ENCODE results near the gene SIDT2.
"Not testable (repeated sequence)": the region's sequence is repeated elsewhere in the genome, so short reads cannot be mapped to it uniquely, and the experiment has no call there.

The SIDT2 gene

DNA sequence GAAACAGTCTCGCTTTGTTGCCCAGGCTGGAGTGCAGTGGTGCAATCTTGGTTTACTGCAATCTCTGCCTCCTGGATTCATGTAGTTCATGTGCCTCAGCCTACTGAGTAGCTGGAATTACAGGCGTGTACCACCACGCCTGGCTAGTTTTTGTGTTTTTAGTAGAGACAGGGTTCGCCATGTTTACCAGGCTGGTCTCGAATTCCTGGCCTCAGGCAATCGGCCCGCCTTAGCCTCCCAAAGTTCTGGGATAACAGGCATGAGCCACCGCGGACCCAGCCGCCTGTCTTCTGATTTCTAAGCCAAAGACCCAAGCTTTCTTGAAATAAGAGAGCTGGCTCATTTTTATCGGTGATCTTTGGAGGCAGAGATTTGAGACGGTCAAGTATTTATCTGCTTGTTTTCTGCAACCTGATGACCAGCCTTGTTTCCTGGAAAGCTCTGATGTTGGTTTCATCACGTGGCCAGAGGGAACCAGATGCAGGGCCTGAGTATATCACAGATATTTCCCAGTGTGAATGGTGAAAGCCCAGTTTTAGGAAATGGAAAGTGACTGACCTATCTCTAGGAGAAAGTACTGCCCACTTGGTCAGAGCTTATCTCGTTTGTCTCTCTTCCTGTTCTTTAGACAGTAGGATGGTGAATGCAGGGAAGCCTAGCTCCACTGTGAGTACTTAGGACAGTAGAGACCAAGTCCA is 5.7 kb upstream of the SIDT2 start:
- no peak for DNase-seq

DNA sequence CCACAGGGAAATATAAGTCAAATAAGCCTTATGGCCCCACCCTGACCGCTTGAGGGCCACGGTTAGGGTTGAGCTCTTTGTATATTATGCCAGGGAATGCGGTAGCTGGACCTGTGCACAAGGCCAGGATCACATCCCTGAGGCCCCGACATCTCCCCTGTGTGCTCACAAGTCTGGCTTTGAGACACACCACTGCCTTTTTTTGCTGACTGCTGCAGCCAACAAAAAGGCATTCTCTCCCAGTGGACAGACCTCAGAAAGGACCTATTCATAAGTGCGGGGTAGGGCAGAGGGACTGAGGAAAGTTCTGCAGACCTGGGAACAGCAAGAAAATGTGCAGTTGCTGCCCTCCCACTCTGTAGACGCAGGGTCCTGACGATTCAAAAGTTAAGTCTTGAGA is 3.4 kb upstream of the SIDT2 start:
- DNase-seq = peak in 5 of 14 donors; percentile 25 to 41 (median 38)

DNA sequence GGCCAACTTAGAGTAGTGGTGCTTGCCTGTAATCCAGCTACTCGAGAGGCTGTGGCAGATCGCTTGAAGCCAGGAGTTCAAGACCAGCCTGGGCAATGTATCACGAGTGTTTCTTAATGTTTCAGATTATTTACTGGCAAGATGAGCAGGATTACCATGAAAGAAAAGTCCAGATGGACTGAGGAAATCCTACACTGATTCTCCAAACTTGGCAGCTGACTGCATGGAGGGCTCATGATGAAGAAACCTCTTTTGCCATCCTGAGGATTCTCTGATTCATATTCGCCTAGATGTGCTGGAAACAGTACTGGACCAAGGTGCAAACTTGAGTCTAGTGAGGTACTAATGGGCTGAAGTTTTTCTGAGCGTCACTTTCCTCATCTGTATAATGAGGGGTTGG is 2.8 kb upstream of the SIDT2 start:
- no peak for DNase-seq

DNA sequence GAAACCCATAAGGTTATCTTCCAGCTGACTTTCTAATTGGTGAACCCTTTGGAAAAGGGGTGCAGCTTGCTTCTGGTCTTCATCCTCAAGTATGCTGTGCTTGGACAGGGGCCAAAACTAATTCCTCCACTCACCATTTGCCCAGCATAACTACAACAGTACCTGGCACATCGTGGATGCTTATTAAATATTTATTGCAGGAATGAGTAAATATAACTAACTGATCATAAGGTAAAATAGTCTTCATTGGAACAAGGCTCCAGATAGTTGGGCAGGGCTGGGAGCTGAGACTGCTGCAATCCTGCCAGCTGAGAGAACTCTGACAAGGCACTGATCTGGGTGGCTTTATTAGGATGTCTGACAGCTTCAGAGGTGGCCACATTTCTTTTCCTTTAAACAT is 2.4 kb upstream of the SIDT2 start:
- no peak for DNase-seq

DNA sequence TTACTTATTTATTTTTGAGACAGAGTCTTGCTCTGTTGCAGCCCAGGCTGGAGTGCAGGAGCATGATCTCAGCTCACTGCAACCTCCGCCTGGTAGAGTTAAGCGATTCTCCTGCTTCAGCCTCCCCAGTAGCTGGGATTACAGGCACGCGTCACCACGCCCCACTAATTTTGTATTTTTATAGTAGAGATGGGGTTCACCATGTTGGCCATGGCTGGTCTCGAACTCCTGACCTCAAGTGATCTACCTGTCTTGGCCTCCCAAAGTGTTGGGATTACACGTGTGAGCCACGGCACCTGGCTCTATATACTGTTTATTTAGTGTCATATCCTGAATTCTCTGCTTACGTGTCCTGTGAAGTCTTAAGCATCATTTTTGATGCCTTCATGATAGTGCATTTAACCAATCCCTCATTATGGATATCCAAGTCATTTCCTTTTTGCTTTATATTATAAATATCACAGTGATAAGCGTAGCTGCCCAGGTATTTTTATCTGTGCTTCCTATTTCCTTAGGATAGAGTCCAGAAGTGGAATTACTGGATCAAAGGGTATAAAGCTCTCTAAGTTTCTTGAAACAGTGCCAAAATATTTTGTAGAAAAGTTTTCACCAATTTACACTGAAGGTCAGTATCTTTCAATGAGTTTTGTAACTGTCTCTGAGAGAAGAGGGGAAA is 871 bp upstream of the SIDT2 start:
- no peak for DNase-seq

DNA sequence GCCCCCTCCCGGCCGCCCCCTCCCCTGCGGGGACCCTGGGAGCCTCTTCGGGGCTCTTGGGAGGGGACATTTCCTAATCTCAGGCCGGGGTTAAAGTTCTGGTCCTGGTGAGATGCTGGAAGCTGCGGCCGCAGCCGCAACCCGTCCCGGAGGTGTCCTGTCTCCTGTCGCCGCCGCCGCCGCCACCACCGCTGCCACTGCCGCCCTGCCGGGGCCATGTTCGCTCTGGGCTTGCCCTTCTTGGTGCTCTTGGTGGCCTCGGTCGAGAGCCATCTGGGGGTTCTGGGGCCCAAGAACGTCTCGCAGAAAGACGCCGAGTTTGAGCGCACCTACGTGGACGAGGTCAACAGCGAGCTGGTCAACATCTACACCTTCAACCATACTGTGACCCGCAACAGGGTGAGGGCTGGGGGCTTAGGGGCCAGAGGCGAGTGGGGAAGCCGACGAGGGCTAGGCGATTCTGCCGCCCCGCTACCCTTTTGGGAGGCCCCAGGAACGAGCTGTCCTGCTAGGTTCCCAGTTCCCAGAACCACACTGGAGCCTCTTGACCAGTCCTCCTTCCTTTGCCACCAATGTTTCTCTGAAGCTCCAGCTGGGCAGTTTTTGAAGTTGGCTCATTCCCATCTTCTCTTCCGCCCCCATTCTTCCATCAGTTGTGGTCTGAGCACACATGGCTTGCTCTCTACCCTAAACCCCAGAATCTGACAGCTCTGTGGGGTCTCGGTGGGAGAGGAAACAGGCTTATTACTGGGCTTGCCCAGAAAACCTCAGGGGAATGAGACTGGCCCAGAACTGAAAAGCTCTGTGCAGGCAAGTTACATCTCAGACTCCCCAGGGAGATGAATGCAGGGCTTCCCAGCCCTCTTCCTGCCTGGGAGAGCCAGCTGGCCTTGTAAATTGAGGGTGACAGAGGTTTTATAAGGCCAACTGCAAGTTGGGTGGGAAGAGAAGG is 781 bp downstream of the SIDT2 start:
- DNase-seq = peak in 6 of 14 donors; percentile 47 to 69 (median 58)

DNA sequence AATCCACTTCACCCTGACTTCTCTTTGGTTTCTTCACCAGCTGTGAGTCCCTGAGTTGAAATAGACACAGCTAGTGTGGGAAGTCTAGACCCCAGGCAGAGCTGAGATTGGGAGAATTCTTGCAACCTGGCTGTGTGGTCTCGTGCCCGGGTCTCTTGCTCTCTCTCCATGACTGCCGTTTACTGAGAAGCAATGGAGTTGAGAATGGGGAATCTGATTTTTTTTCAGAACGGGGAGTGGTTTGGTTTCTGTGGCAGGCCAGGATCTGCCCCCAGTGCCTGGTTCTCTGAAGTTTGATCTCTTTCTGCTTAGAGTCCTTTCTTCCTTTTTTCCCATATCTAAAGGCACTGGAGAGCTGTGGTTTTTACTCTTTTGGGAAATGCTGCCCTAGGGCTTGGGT is 1.5 kb downstream of the SIDT2 start:
- DNase-seq = no peak

DNA sequence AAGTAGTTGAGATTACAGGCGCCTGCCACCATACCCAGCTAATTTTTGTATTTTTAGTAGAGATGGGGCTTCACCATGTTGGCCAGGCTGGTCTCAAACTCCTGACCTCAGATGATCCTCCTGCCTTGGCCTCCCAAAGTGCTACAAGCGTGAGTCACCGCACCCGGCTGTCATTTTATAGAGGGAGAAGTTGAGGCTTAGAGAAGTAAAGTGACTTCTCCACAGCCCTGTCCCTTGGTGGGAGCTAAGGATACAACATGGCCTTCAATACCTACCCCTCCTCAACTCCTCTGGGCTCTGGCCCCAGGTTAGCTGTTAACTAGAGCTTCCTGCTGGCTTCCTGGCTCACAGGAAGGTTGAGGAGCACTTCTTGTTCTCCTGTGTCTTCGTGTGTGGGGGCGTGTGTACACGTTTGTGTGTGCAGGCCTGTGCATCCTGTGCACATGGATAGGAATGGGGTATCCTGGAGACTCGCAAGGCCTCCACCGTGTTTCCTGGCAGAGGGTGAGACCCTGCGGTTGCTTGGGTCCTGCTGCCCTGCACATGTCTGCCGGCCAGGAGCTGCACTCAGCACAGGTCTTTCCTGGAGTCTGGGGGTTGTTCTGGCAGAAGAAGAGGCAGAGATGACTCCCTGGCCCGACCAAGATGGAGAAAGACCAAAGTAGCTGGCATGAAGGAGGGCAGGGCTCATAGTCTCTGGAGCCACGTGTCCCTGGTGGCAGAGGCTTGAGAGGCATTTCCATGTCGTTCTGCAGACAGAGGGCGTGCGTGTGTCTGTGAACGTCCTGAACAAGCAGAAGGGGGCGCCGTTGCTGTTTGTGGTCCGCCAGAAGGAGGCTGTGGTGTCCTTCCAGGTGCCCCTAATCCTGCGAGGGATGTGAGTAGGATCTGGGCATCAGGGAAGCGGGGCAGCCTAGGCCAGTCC is 2.4 kb downstream of the SIDT2 start:
- DNase-seq = peak in 10 of 14 donors; percentile 20 to 73 (median 50)

DNA sequence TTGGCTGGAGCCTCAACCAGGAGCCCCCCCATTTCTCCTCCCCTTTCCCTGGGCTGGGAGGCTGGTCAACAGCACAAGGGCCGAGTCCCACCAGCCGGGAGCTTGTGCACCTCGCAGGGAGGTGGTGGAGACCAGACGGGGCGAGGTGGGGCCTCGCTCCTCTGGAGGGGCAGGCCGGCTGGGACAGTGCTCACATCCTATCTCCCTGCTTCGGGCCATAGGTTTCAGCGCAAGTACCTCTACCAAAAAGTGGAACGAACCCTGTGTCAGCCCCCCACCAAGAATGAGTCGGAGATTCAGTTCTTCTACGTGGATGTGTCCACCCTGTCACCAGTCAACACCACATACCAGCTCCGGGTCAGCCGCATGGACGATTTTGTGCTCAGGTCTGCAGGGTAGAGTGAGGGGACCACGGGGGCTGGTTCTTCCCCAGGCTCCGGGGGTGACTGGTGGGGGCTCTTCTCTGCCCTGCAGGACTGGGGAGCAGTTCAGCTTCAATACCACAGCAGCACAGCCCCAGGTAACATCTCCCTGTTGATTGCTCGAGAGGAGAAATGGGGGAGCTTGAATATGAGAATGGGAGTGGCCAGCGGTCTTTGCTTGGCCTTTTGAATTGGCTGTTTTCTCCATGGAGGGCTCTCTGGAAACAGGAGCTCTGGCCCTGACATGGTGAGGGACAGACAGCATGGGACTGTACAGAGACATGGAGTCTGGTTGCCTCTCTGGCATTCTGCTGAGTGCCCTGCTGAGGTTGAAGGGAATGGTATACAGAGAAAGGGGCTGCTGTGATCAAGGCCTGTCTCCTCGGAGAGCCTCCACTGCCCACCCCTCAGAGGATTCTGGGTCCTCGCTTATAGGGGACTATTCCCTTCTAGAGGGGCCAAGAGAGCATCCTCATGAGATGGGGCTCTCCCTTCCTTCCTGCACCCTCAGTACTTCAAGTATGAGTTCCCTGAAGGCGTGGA is 3.3 kb downstream of the SIDT2 start:
- no peak for DNase-seq

DNA sequence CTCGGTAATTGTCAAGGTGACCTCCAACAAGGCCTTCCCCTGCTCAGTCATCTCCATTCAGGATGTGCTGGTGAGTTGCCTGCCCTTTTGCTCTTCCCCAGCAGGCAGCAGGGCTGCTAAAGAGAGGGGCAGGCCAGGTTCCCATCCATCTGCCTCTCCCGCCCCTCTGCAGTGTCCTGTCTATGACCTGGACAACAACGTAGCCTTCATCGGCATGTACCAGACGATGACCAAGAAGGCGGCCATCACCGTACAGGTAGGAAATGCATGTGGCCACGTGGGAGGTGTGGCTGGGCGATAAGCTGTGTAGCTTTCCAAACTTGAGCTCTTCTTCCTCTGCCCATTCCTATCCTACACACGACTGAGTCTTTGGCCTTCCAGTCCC is 4.0 kb downstream of the SIDT2 start:
- DNase-seq = no peak

DNA sequence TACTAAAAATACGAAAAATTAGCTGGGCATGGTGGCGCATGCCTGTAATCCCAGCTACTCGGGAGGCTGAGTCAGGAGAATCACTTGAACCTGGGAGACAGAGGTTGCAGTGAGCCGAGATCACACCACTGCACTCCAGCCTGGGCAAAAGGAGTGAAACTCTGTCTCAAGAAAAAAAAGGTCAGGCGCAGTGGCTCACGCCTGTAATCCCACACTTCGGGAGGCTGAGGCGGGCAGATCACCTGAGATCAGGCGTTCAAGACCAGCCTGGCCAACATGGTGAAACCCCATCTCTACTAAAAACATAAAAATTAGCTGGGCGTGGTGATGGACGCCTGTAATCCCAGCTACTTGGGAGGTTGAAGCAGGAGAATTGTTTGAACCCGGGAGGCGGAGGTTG is 4.6 kb downstream of the SIDT2 start:
- not testable (repeated sequence) for DNase-seq

DNA sequence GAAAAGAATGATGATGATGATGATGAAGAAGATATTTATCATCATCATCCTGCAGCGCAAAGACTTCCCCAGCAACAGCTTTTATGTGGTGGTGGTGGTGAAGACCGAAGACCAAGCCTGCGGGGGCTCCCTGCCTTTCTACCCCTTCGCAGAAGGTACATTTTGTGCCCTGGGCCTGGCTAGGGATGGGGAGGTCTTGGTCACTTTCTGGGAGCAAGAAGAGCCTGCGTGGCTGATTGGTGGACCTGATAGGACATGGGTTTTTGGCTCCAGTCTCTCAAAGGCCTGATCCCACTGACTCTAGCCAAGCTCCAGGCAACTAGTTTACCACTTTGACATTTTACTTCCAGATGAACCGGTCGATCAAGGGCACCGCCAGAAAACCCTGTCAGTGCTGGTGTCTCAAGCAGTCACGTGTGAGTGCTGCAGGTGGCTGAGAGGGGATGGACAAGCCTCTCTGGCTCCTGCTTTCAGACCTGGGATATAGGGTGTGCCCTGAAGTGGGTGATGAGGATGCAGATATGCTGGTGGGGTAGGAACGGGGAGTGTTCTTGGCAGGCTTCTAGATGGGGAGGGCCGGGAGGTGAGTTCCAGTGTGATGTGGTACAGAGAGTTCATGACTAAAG is 5.3 kb downstream of the SIDT2 start:
- no peak for DNase-seq

DNA sequence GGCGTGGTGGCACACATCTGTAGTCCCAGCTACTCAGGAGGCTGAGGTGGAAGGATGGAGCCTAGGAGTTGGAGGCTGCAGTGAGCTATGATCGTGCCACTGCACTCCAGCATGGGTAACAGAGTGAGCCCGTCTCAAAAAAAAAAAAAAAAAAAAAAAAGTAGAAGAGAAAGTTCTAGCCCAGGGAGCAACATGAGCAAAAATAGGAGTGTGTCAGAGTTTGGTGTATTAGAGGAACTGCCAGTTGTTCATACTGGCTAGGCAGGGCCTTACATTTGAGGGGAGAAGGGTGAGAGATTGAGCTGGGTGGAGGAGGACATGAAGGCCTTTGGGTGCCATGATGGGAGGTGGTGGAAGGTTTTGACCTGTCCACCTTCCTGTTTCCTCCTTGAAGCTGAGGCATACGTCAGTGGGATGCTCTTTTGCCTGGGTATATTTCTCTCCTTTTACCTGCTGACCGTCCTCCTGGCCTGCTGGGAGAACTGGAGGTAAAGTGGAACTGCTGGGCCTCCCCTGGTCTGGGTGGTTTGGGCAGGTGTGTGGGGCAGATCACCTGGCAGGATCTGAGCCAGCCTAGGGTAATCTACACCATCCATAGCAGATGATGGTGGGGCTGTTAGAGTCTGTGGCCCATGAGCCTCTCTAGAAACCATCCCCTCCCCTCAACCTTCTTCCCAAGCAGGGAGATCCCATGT is 7.3 kb downstream of the SIDT2 start:
- DNase-seq = no peak

DNA sequence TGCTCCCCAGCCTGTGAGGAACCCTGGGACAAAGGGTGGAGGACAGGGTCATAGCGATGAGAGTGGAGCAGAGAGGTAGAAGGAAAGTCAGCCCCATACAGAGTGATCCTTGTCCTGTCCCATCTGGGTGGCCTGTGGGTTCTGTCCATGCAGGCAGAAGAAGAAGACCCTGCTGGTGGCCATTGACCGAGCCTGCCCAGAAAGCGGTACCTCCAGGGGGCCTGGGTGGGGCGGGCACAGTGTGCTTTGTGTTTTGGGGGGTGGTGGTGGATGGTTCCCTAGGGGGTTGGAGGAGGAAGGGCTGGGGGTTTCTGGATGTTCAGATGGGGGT is 7.9 kb downstream of the SIDT2 start:
- DNase-seq = no peak

DNA sequence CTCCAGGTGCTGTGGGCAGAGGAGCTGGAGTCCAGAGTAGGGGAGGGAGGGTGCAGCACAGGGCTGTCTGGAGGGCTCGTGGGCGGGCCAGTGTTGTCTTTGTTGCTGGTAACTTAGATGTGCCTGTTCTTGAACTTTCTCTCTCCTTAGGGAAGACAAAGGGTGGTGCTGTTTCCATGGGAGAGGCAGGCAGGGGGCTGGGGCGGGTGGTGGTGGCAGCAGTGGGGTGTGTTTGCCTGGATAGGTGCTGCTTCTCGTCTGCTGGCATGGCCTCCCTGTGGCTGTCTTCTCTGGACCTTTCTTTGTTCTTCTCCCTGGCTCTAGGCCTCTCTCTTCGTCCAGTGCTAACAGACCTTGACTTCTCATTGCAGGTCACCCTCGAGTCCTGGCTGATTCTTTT is 8.5 kb downstream of the SIDT2 start:
- DNase-seq = no peak

DNA sequence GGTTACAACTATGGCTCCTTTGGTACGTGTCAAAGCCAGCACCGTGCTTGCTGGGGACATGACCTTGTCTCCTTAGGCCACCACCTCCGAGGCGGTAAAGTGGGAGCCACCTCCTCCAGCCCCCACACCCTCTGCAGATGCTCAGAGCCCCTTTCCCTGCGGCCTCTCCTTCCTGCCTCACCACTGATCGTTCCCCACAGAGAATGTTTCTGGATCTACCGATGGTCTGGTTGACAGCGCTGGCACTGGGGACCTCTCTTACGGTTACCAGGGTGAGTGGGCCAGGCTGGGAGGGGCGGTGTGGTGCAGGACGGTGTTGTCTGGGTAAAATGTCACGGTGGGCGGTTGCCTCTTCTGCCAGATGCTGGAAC is 8.9 kb downstream of the SIDT2 start:
- DNase-seq = no peak

DNA sequence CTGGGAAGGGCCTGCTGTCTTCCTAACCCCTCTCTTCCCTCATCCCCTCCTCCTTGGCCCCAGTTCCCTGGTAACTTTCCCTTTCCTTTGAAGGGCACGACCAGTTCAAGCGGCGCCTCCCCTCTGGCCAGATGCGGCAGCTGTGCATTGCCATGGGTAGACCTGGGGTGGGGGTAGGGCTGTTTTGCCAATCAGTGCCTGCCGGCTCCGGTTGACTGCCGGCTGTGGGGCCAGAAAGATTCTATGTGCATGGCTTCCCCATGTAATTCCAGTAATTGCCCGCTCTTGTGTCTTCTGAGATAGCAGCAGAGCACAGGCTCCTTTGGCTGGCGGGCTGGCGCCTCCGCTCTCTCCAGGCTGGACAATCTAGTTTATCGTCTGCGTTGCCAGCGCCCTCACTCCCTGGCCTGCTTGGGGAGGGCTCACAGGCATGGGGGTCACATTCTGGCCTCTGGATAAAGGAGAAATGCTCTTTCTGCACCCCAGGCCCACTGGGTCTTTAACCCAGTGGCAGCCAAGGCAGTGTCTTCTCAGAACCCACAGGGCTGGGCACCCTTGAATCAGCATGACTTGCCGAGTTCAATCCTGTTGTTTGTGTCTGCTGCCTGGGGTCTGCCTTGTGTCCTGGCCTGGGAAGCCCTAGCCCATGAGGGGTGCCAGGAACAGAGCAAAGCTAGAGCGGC is 9.4 kb downstream of the SIDT2 start:
- no peak for DNase-seq

DNA sequence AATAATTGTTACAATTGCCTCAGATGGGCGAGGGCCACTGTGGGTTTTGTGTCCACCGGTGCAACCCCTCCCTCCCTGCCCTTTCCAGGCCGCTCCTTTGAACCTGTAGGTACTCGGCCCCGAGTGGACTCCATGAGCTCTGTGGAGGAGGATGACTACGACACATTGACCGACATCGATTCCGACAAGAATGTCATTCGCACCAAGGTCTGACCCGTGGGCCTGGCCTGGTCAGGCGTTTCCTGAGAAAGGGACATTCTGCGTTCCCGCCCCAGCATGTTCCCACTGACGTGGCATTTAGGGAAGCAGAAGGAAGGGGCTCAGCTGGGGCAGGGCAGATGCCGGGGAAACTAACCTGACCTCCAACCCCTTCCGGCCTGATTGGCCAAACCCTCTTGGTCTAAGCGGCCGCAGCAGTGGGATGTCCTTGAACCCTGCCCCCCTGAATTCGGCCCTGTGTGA is 10.1 kb downstream of the SIDT2 start:
- DNase-seq = no peak
